Fibroblast of skin of right quadriceps (primary cell): Measurements from ENCODE around the gene MIPOL1.
"Not testable (repeated sequence)": the region's sequence is repeated elsewhere in the genome, so short reads cannot be mapped to it uniquely, and the experiment has no call there.

Source experiments
- DNase-seq: peaks from one replicate; pipeline ENCODE4 v3.0.0-alpha.2; 2013

MIPOL1 gene

GRCh38 chr14:37295262-37295661 is 97.5 kb downstream of the MIPOL1 start:
- DNase-seq = not testable (repeated sequence)

- DNase-seq = no peak
These were observed 113.5 kb downstream of the MIPOL1 start for GRCh38 chr14:37311252-37311651.

GRCh38 chr14:37318938-37319337 is 121.2 kb downstream of the MIPOL1 start:
- no peak for DNase-seq

- no peak for DNase-seq
These were observed 122.4 kb downstream of the MIPOL1 start for GRCh38 chr14:37320106-37320505.

- DNase-seq = no peak
These were observed 127.6 kb downstream of the MIPOL1 start for GRCh38 chr14:37325332-37325731.

GRCh38 chr14:37326434-37326833 is 128.7 kb downstream of the MIPOL1 start:
- no peak for DNase-seq

- DNase-seq = not testable (repeated sequence)
These were observed 130.2 kb downstream of the MIPOL1 start for GRCh38 chr14:37327933-37328332.

GRCh38 chr14:37328673-37329072 is 130.9 kb downstream of the MIPOL1 start:
- no peak for DNase-seq

- DNase-seq = no peak
These were observed 131.7 kb downstream of the MIPOL1 start for GRCh38 chr14:37329189-37330001.

GRCh38 chr14:37330910-37331309 is 133.2 kb downstream of the MIPOL1 start:
- DNase-seq = no peak

- DNase-seq = no peak
These were observed 142.6 kb downstream of the MIPOL1 start for GRCh38 chr14:37340353-37340752.

GRCh38 chr14:37343307-37344094 is 145.8 kb downstream of the MIPOL1 start:
- DNase-seq = peak; percentile 1

- DNase-seq = no peak
These were observed 165.9 kb downstream of the MIPOL1 start for GRCh38 chr14:37363661-37364060.

GRCh38 chr14:37369425-37369824 is 171.7 kb downstream of the MIPOL1 start:
- no peak for DNase-seq

GRCh38 chr14:37375566-37375965 is 177.8 kb downstream of the MIPOL1 start:
- no peak for DNase-seq

GRCh38 chr14:37376944-37377609 is 179.3 kb downstream of the MIPOL1 start:
- DNase-seq = no peak

GRCh38 chr14:37384870-37385596 is 187.3 kb downstream of the MIPOL1 start:
- no peak for DNase-seq

- not testable (repeated sequence) for DNase-seq
These were observed 199.6 kb downstream of the MIPOL1 start for GRCh38 chr14:37397157-37397940.

GRCh38 chr14:37397941-37398215 is 200.1 kb downstream of the MIPOL1 start:
- DNase-seq = no peak

GRCh38 chr14:37399517-37399916 is 201.8 kb downstream of the MIPOL1 start:
- no peak for DNase-seq

- no peak for DNase-seq
These were observed 203.4 kb downstream of the MIPOL1 start for GRCh38 chr14:37401093-37401492.

GRCh38 chr14:37403626-37404025 is 205.9 kb downstream of the MIPOL1 start:
- DNase-seq = no peak
